ENCODE data around the gene RFT1.

DNA sequence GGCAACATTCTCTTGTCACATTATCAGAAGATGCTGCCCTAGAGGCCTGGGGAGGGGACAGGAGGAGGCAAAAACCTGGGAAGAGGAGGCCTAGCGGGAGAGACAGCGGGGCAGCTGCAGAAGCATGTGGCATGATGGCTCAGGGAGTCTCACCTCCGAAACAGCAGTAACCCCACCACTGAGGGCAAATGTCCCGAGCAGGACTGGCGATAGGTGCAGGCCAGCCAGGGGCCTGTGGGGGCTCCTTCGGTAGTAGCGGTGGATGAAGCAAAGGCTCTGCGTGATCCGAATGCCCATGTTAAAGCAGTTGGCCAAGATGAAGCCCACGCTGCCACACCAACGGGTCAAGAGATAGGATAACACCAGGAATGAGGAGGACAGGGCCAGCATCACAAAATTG, 38.0 kb downstream of the RFT1 start:
- no peak for TF ChIP-seq TBX2 (CRISPR knock-in tag; IDR thresholded peaks at IDR 0.05; ENCODE audit: borderline replicate concordance)
- TF ChIP-seq PCBP2 (optimal IDR thresholded peaks at IDR 0.05; ENCODE audit: low read depth, low read length, poor library complexity, severe bottlenecking): no peak
- TF ChIP-seq ZFP41 (CRISPR knock-in tag; IDR thresholded peaks at IDR 0.05; ENCODE audit: borderline replicate concordance): no peak
- TF ChIP-seq, protein P1, sequence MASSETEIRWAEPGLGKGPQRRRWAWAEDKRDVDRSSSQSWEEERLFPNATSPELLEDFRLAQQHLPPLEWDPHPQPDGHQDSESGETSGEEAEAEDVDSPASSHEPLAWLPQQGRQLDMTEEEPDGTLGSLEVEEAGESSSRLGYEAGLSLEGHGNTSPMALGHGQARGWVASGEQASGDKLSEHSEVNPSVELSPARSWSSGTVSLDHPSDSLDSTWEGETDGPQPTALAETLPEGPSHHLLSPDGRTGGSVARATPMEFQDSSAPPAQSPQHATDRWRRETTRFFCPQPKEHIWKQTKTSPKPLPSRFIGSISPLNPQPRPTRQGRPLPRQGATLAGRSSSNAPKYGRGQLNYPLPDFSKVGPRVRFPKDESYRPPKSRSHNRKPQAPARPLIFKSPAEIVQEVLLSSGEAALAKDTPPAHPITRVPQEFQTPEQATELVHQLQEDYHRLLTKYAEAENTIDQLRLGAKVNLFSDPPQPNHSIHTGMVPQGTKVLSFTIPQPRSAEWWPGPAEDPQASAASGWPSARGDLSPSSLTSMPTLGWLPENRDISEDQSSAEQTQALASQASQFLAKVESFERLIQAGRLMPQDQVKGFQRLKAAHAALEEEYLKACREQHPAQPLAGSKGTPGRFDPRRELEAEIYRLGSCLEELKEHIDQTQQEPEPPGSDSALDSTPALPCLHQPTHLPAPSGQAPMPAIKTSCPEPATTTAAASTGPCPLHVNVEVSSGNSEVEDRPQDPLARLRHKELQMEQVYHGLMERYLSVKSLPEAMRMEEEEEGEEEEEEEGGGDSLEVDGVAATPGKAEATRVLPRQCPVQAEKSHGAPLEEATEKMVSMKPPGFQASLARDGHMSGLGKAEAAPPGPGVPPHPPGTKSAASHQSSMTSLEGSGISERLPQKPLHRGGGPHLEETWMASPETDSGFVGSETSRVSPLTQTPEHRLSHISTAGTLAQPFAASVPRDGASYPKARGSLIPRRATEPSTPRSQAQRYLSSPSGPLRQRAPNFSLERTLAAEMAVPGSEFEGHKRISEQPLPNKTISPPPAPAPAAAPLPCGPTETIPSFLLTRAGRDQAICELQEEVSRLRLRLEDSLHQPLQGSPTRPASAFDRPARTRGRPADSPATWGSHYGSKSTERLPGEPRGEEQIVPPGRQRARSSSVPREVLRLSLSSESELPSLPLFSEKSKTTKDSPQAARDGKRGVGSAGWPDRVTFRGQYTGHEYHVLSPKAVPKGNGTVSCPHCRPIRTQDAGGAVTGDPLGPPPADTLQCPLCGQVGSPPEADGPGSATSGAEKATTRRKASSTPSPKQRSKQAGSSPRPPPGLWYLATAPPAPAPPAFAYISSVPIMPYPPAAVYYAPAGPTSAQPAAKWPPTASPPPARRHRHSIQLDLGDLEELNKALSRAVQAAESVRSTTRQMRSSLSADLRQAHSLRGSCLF (CRISPR knock-in tag; IDR thresholded peaks at IDR 0.05; ENCODE audit: borderline replicate concordance): no peak
- TF ChIP-seq EZH2 (conservative IDR thresholded peaks at IDR 0.05; ENCODE audit: low read depth, low read length): no peak
- no peak for TF ChIP-seq MED1 (CRISPR knock-in tag; IDR thresholded peaks at IDR 0.05)
- TF ChIP-seq, protein P2, sequence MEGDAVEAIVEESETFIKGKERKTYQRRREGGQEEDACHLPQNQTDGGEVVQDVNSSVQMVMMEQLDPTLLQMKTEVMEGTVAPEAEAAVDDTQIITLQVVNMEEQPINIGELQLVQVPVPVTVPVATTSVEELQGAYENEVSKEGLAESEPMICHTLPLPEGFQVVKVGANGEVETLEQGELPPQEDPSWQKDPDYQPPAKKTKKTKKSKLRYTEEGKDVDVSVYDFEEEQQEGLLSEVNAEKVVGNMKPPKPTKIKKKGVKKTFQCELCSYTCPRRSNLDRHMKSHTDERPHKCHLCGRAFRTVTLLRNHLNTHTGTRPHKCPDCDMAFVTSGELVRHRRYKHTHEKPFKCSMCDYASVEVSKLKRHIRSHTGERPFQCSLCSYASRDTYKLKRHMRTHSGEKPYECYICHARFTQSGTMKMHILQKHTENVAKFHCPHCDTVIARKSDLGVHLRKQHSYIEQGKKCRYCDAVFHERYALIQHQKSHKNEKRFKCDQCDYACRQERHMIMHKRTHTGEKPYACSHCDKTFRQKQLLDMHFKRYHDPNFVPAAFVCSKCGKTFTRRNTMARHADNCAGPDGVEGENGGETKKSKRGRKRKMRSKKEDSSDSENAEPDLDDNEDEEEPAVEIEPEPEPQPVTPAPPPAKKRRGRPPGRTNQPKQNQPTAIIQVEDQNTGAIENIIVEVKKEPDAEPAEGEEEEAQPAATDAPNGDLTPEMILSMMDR (CRISPR knock-in tag; IDR thresholded peaks at IDR 0.05): no peak
